Sigmoid colon (tissue), 7 donors: ENCODE results near the gene ACTN4. TPM values are rescaled to one million over a fixed set of nuclear protein-coding genes. Genes with fewer than 3 reads are reported as not detected.

Experiments used
- DNase-seq: peaks from one replicate; pipeline ENCODE4 v3.0.0-alpha.2; 2019
- H3K27ac ChIP-seq, 4 donors: fragments of 200-600 bp; sonication (generic); one replicate each; pipeline ENCODE4 v1.5.1; 2016 to 2019; ENCODE audit warnings: mild to moderate bottlenecking in 1 of 4
- H3K27me3 ChIP-seq, 3 donors: fragments of 200-600 bp; sonication (generic); one replicate each; pipeline ENCODE4 v1.5.1; 2019; ENCODE audit warnings: mild to moderate bottlenecking in 1 of 3
- H3K36me3 ChIP-seq, 4 donors: fragments of 200-600 bp; sonication (generic); one replicate each; pipeline ENCODE4 v1.5.1; 2016 to 2019
- H3K4me1 ChIP-seq, 4 donors: fragments of 200-600 bp; sonication (generic); one replicate each; pipeline ENCODE4 v1.5.1; 2017 to 2019
- H3K4me3 ChIP-seq, 4 donors: fragments of 200-600 bp; sonication (generic); one replicate each; pipeline ENCODE4 v1.5.1; 2017 to 2019; ENCODE audit warnings: mild to moderate bottlenecking in 2 of 4, moderate library complexity in 1 of 4
- H3K9me3 ChIP-seq, 4 donors: fragments of 200-600 bp in 3 of 4; sonication (generic) in 3 of 4; one replicate each; pipeline versions ENCODE4 v1.5.1 to v1.6.1; 2013 to 2019
- CTCF ChIP-seq, 4 experiments: fragments of 450-650 bp in 3 of 4; fragments of 200-600 bp in 1 of 4; IDR thresholded peaks; one replicate each; pipeline ENCODE4 v1.5.1; 2016 to 2019; ENCODE audit warnings: antibody characterized with exemption in 4 of 4, mild to moderate bottlenecking in 3 of 4, moderate library complexity in 2 of 4
- EP300 ChIP-seq, 4 donors: sonication (generic); formaldehyde crosslinking; IDR thresholded peaks; one replicate each; pipeline ENCODE4 v1.6.1; 2017; ENCODE audit warnings: antibody characterized with exemption in 4 of 4
- POLR2A ChIP-seq, 2 donors: fragments of 450-650 bp; IDR thresholded peaks; one replicate each; pipeline ENCODE4 v1.6.1; 2016; ENCODE audit warnings: antibody characterized with exemption in 2 of 2, mild to moderate bottlenecking in 2 of 2, moderate library complexity in 2 of 2
- POLR2AphosphoS5 ChIP-seq, 4 donors: sonication (generic); formaldehyde crosslinking; IDR thresholded peaks; one replicate each; pipeline ENCODE4 v1.6.1; 2017; ENCODE audit warnings: antibody characterized with exemption in 4 of 4
- WGBS, 2 donors: extraction: QIAGEN DNeasy Blood & Tissue Kit; methylation state at CpG; one replicate each; pipeline ENCODE4 v1.1.7; 2013; 5-methylcytosine and 5-hydroxymethylcytosine counted together
- intact Hi-C: fragments of 100-400 bp; cut with DNase I; formaldehyde crosslinking; loops from one replicate; pipeline ENCODE4 v1.15.1; 2023
- polyA plus RNA-seq, 3 donors: library from polyadenylated mRNA; stranded (reverse); fragments of 200-250 nt; gene quantifications; one replicate each; pipeline ENCODE4 v1.2.3, GENCODE V29; 2013
- total RNA-seq, 4 donors: library from RNA; depleted of rRNA; stranded (reverse); fragments of >200 nt; gene quantifications; one replicate each; pipeline ENCODE4 v1.1.0, GENCODE V29; 2016
- donor health status: healthy with polysubstance abuse.
- donor health status: Bipolar disorder and iron deficiency.
- donor health status: healthy.

ACTN4 gene
- total and polyA plus RNA-seq, 7 donors: 122 to 456 (median 176) TPM

- Histone ChIP-seq H3K36me3 (peaks cover 6 to 58% (median 46%) of the 10 kb centered on the region in 4 donors), H3K9me3 (no peaks in the 10 kb centered on the region), H3K4me3 (no peak overlapping the region), H3K27ac (peak overlapping the region; percentile 91 to 97 (median 96)), H3K27me3 (no peaks in the 10 kb centered on the region), H3K4me1 (peaks cover 0 to 78% (median 67%) of the 10 kb centered on the region in 4 donors)
- 59 to 84% methylated on average over 18 of the region's 18 CpGs for WGBS, 2 donors
- no peak for DNase-seq
- TF ChIP-seq POLR2A (IDR thresholded peaks at IDR 0.05): no peak
- no peak for TF ChIP-seq POLR2AphosphoS5 (IDR thresholded peaks at IDR 0.05)
- TF ChIP-seq EP300 (IDR thresholded peaks at IDR 0.05): no peak
- TF ChIP-seq CTCF (IDR thresholded peaks at IDR 0.05): no peak
- intact Hi-C loops: no loop called here
These were observed 53.5 kb downstream of the ACTN4 start for GRCh38 chr19:38700902-38701454.

- Histone ChIP-seq H3K27ac (peak overlapping the region; percentile 91 to 97 (median 96)), H3K36me3 (peaks cover 11 to 63% (median 49%) of the 10 kb centered on the region in 4 donors), H3K27me3 (no peaks in the 10 kb centered on the region), H3K9me3 (no peaks in the 10 kb centered on the region), H3K4me3 (no peak overlapping the region), H3K4me1 (peaks cover 0 to 78% (median 61%) of the 10 kb centered on the region in 4 donors)
- intact Hi-C loops: no loop called here
- DNase-seq: no peak
- no peak for TF ChIP-seq EP300 (IDR thresholded peaks at IDR 0.05)
- peak in 1 of 4 donors; percentile 7 for TF ChIP-seq POLR2AphosphoS5 (IDR thresholded peaks at IDR 0.05)
- no peak for TF ChIP-seq POLR2A (IDR thresholded peaks at IDR 0.05)
- no peak for TF ChIP-seq CTCF (IDR thresholded peaks at IDR 0.05)
- WGBS, 2 donors: 54 to 74% methylated on average over 11 of the region's 11 CpGs
These were observed 54.1 kb downstream of the ACTN4 start for GRCh38 chr19:38701455-38702063.

GRCh38 chr19:38702278-38702677, 54.8 kb downstream of the ACTN4 start:
- no peak overlapping the region for H3K4me3 ChIP-seq
- intact Hi-C loops: no loop called here
- H3K4me1 ChIP-seq: peaks cover 0 to 78% (median 60%) of the 10 kb centered on the region in 4 donors
- H3K27ac ChIP-seq: peak overlapping the region; percentile 91 to 97 (median 96)
- WGBS, 2 donors: 82 to 85% methylated on average over 14 of the region's 14 CpGs
- TF ChIP-seq CTCF (IDR thresholded peaks at IDR 0.05): no peak
- TF ChIP-seq EP300 (IDR thresholded peaks at IDR 0.05): no peak
- TF ChIP-seq POLR2A (IDR thresholded peaks at IDR 0.05): no peak
- TF ChIP-seq POLR2AphosphoS5 (IDR thresholded peaks at IDR 0.05): no peak
- no peaks in the 10 kb centered on the region for H3K27me3 ChIP-seq
- no peak for DNase-seq
- no peaks in the 10 kb centered on the region for H3K9me3 ChIP-seq
- H3K36me3 ChIP-seq: peaks cover 12 to 67% (median 55%) of the 10 kb centered on the region in 4 donors

GRCh38 chr19:38703509-38703908, 56.1 kb downstream of the ACTN4 start:
- no peak overlapping the region for H3K4me3 ChIP-seq
- TF ChIP-seq POLR2A (IDR thresholded peaks at IDR 0.05) (no peak), CTCF (IDR thresholded peaks at IDR 0.05) (no peak), EP300 (IDR thresholded peaks at IDR 0.05) (no peak), POLR2AphosphoS5 (IDR thresholded peaks at IDR 0.05) (no peak)
- intact Hi-C loops: no loop called here
- no peak for DNase-seq
- H3K4me1 ChIP-seq: peaks cover 0 to 78% (median 60%) of the 10 kb centered on the region in 4 donors
- no peaks in the 10 kb centered on the region for H3K27me3 ChIP-seq
- H3K9me3 ChIP-seq: no peaks in the 10 kb centered on the region
- 87 to 93% methylated on average over 14 of the region's 14 CpGs for WGBS, 2 donors
- peaks cover 12 to 79% (median 66%) of the 10 kb centered on the region in 4 donors for H3K36me3 ChIP-seq
- H3K27ac ChIP-seq: peak overlapping the region in 2 of 4 donors; percentile 96 to 97
